GM12878 (cell line): ENCODE results near the gene PTPRQ. TPM values are rescaled to one million over a fixed set of nuclear protein-coding genes. Genes with fewer than 3 reads are reported as not detected.

ENCODE experiments used
- ATAC-seq: fragments of 200-7000 bp; cut with Tn5 transposase; 3 replicates; pipeline ENCODE4 v1.9.1; 2020; ENCODE audit warnings: mild to moderate bottlenecking, moderate library complexity
- BruUV-seq: library from RNA; stranded (reverse); fragments of 400-500 nt; replicated peaks from 2 replicates; lab custom pipeline; 2021; lab: Mats Ljungman, UMichigan
- CTCF ChIA-PET: fragments of 300-600 bp; sonication (Branson Sonifier 250); formaldehyde crosslinking; extraction: SDS; loops from one replicate; lab custom pipeline; 2021; ENCODE audit warnings: inconsistent platforms; lab: Yijun Ruan, JAX
- POLR2A ChIA-PET: fragments of 350-600 bp; formaldehyde crosslinking; extraction: SDS; loops from one replicate; lab custom pipeline; 2021; ENCODE audit warnings: inconsistent platforms; lab: Charles Lee
- RAD21 ChIA-PET: fragments of 300-600 bp; sonication (Branson Sonifier 250); formaldehyde crosslinking; loops from one replicate; lab custom pipeline; 2023; ENCODE audit warnings: antibody characterized with exemption; ENCODE audit not compliant: unreplicated experiment; lab: Charles Lee
- SMC1A ChIA-PET: fragments of 300-600 bp; sonication (Branson Sonifier 250); formaldehyde crosslinking; loops from one replicate; lab custom pipeline; 2023; ENCODE audit not compliant: unreplicated experiment, uncharacterized antibody; lab: Charles Lee
- DNase-seq: peaks from one replicate; pipeline ENCODE4 v3.0.0-alpha.2; 2011; ENCODE audit warnings: low read depth, low spot score
- FAIRE-seq: peaks from 3 replicates; lab custom pipeline; 2011; peaks lifted over from hg19 to GRCh38; lab: Jason Lieb, UNC
- H2AFZ ChIP-seq: 2 replicates; pipeline ENCODE4 v1.6.0; 2011; ENCODE audit warnings: low read depth, low read length, control low read depth; ENCODE audit not compliant: control insufficient read depth
- H3K27ac ChIP-seq: 2 replicates; pipeline ENCODE4 v1.5.1; 2011; ENCODE audit warnings: control low read depth; ENCODE audit not compliant: control insufficient read depth, insufficient read depth
- H3K27me3 ChIP-seq, 2 experiments: replicated peaks in 1 of 2; 2 replicates each; pipeline versions ENCODE4 v1.6.0 to v1.6.1; 2011; ENCODE audit warnings: low read length in 1 of 2; ENCODE audit not compliant: control insufficient read depth in 2 of 2, insufficient read depth in 2 of 2
- H3K36me3 ChIP-seq, 2 experiments: 2 replicates each; pipeline ENCODE4 v1.5.1; 2011; ENCODE audit warnings: low read length in 1 of 2; ENCODE audit not compliant: control insufficient read depth in 2 of 2, insufficient read depth in 2 of 2
- H3K4me1 ChIP-seq: 2 replicates; pipeline ENCODE4 v1.6.1; 2011; ENCODE audit warnings: mild to moderate bottlenecking, low read length, moderate library complexity, mixed read lengths; ENCODE audit not compliant: control insufficient read depth, insufficient read depth
- H3K4me2 ChIP-seq: 2 replicates; pipeline ENCODE4 v1.6.0; 2011; ENCODE audit warnings: control low read depth; ENCODE audit not compliant: control insufficient read depth, insufficient read depth
- H3K4me3 ChIP-seq: fragments of 200-600 bp; sonication (generic); 2 replicates; pipeline ENCODE4 v1.5.1; 2016
- H3K79me2 ChIP-seq: 2 replicates; pipeline ENCODE4 v1.6.0; 2011; ENCODE audit warnings: low read length; ENCODE audit not compliant: control insufficient read depth, insufficient read depth
- H3K9ac ChIP-seq: 2 replicates; pipeline ENCODE4 v1.8.0; 2011; ENCODE audit warnings: low read length, control low read depth, mixed read lengths; ENCODE audit not compliant: control insufficient read depth, insufficient read depth
- H3K9me3 ChIP-seq: replicated peaks from 3 replicates; pipeline ENCODE4 v1.5.1; 2011; ENCODE audit warnings: mild to moderate bottlenecking, low read length; ENCODE audit not compliant: control insufficient read depth, insufficient read depth
- H4K20me1 ChIP-seq: 2 replicates; pipeline ENCODE4 v1.6.0; 2011; ENCODE audit not compliant: control insufficient read depth, insufficient read depth
- CBX3 ChIP-seq: fragments of 200-600 bp; sonication (generic); IDR thresholded peaks from 2 replicates; pipeline ENCODE4 v1.6.1; 2016; ENCODE audit warnings: low read depth, borderline replicate concordance
- E2F8 ChIP-seq: fragments of 450-650 bp; IDR thresholded peaks from 2 replicates; pipeline ENCODE4 v1.6.1; 2018; ENCODE audit warnings: mild to moderate bottlenecking, low read depth, moderate library complexity; ENCODE audit not compliant: partially characterized antibody
- E4F1 ChIP-seq: fragments of 450-650 bp; IDR thresholded peaks from 2 replicates; pipeline ENCODE4 v1.6.1; 2018; ENCODE audit warnings: borderline replicate concordance, mild to moderate bottlenecking; ENCODE audit not compliant: partially characterized antibody
- EP300 ChIP-seq, 2 experiments: fragments of 150-350 bp in 1 of 2; IDR thresholded peaks; 2 replicates each; pipeline ENCODE4 v1.6.1; 2011 to 2012; ENCODE audit warnings: low read depth in 2 of 2, low read length in 2 of 2, borderline replicate concordance in 1 of 2, improper control_type of control experiment in 1 of 2, inconsistent platforms in 1 of 2; ENCODE audit not compliant: control insufficient read depth in 1 of 2
- EZH2 ChIP-seq: IDR thresholded peaks from 2 replicates; pipeline ENCODE4 v1.6.1; 2012; ENCODE audit warnings: low read depth, mild to moderate bottlenecking, control low read depth, inconsistent platforms, low read length, borderline replicate concordance; ENCODE audit not compliant: control insufficient read depth
- FOXK2 ChIP-seq: fragments of 450-650 bp; IDR thresholded peaks from 2 replicates; pipeline ENCODE4 v1.6.1; 2017; ENCODE audit warnings: mild to moderate bottlenecking, moderate library complexity
- IKZF1 ChIP-seq: fragments of 450-650 bp; conservative IDR thresholded peaks from 2 replicates; pipeline ENCODE4 v1.6.1; 2017; ENCODE audit warnings: antibody characterized with exemption, mild to moderate bottlenecking
- MLLT1 ChIP-seq: fragments of 450-650 bp; IDR thresholded peaks from 2 replicates; pipeline ENCODE4 v1.6.1; 2016; ENCODE audit warnings: mild to moderate bottlenecking
- NFIC ChIP-seq: IDR thresholded peaks from 2 replicates; pipeline ENCODE4 v1.6.1; 2012; ENCODE audit warnings: low read depth, mild to moderate bottlenecking, inconsistent platforms, low read length, moderate library complexity
- POU2F2 ChIP-seq: IDR thresholded peaks from 3 replicates; pipeline ENCODE4 v1.6.1; 2011; ENCODE audit warnings: low read depth, mild to moderate bottlenecking, low read length, borderline replicate concordance
- STAT1 ChIP-seq: fragments of 450-650 bp; conservative IDR thresholded peaks from 2 replicates; pipeline ENCODE4 v1.6.1; 2014; ENCODE audit warnings: antibody characterized with exemption, mild to moderate bottlenecking
- USF1 ChIP-seq: IDR thresholded peaks from 2 replicates; pipeline ENCODE4 v1.6.1; 2011; ENCODE audit warnings: borderline replicate concordance, low read depth, mild to moderate bottlenecking, moderate library complexity, mixed read lengths, low read length; ENCODE audit not compliant: insufficient read depth; ENCODE audit errors: extremely low read length
- WRNIP1 ChIP-seq: IDR thresholded peaks from 2 replicates; pipeline ENCODE4 v1.6.1; 2011; ENCODE audit warnings: low read depth, low read length, improper control_type of control experiment, borderline replicate concordance
- ZSCAN29 ChIP-seq: fragments of 450-650 bp; IDR thresholded peaks from 2 replicates; pipeline ENCODE4 v1.6.1; 2017; ENCODE audit warnings: mild to moderate bottlenecking, moderate library complexity
- ZZZ3 ChIP-seq: IDR thresholded peaks from 2 replicates; pipeline ENCODE4 v1.6.1; 2011; ENCODE audit warnings: low read depth; ENCODE audit not compliant: control insufficient read depth, insufficient read length
- WGBS: methylation state at CpG from one replicate; pipeline ENCODE4 v1.1.6; 2016; ENCODE audit warnings: low lambda C conversion rate; ENCODE audit not compliant: insufficient replicate concordance, insufficient coverage; ENCODE audit errors: missing lambda C conversion rate; 5-methylcytosine and 5-hydroxymethylcytosine counted together
- in situ Hi-C: fragments of 300-500 bp; cut with MboI; formaldehyde crosslinking; loops from 9 replicates; pipeline ENCODE4 v1.14.3; 2018; ENCODE audit warnings: mixed read lengths
- intact Hi-C: fragments of 100-400 bp; cut with micrococcal nuclease; formaldehyde crosslinking; loops from one replicate; pipeline ENCODE4 v1.14.2; 2022; ENCODE audit not compliant: unreplicated experiment
- polyA plus RNA-seq, 11 experiments: library from polyadenylated mRNA; depleted of rRNA in 4 of 11; unstranded in 6 of 11; stranded (reverse) in 5 of 11; fragments of >200 nt; fragmentation: Nextera tagmentation in 4 of 11; fragmentation: Illumina TruSeq in 1 of 11; extraction: Ambion mirVana in 4 of 11; extraction: Trizol in 1 of 11; gene quantifications; 1 replicate in 1 of 11; 2 replicates in 10 of 11; pipeline versions ENCODE4 v1.2.1 to v1.2.3, GENCODE V29; 2011 to 2016; ENCODE audit warnings: inconsistent platforms in 2 of 11, missing spikeins in 2 of 11, low read depth in 1 of 11
- total RNA-seq, 4 experiments: library from RNA; depleted of rRNA in 3 of 4; stranded (reverse); fragments of >200 nt in 3 of 4; fragmentation: Illumina TruSeq in 1 of 4; extraction: Trizol in 1 of 4; gene quantifications; 2 replicates each; pipeline versions ENCODE4 v1.2.1 to v1.2.3, GENCODE V29; 2013 to 2021

Gene PTPRQ
- total and polyA plus RNA-seq, 10 of the 15 experiments (the other 5 are each of a cell fraction or from before 2014, with no cell fraction given), result 0.01 TPM; not detected in 9

- no peak for TF ChIP-seq E2F8
- no peak for TF ChIP-seq USF1
- TF ChIP-seq MLLT1, result no peak
- TF ChIP-seq ZSCAN29, result no peak
- TF ChIP-seq STAT1, result no peak
Observed at GRCh38 chr12:80420075-80420474, 24.0 kb upstream of the PTPRQ start (continued).

GRCh38 chr12:80422550-80422949 lies 21.5 kb upstream of the PTPRQ start:
- POLR2A ChIA-PET, result no interaction called here
- DNase-seq (no peak), FAIRE-seq (no peak), ATAC-seq (no peak)
- Histone ChIP-seq H3K36me3 (no peaks in the 10 kb centered on the region), H3K4me1 (no peaks in the 10 kb centered on the region), H3K79me2 (no peaks in the 10 kb centered on the region), H3K4me2 (no peak overlapping the region), H3K27ac (no peak overlapping the region), H3K9ac (no peak overlapping the region), H4K20me1 (no peaks in the 10 kb centered on the region), H3K27me3 (no peaks in the 10 kb centered on the region), H2AFZ (no peak overlapping the region), H3K9me3 (no peaks in the 10 kb centered on the region), H3K4me3 (no peak overlapping the region)
- RAD21 ChIA-PET, result no interaction called here
- SMC1A ChIA-PET, result no interaction called here
- 0% methylated on average over 2 of the region's 2 CpGs for WGBS
- intact Hi-C loops (no loop called here), in situ Hi-C loops (no loop called here)
- BruUV-seq, result no TSS peak
- CTCF ChIA-PET, result interaction anchor here (1.1 kb wide), 1 partner anchor 8 kb away, joined by 3 read pairs; no protein-coding TSS in a partner anchor
- TF ChIP-seq FOXK2, result no peak
- no peak for TF ChIP-seq POU2F2
- TF ChIP-seq E4F1, result no peak
- no peak for TF ChIP-seq EZH2
- no peak for TF ChIP-seq ZZZ3
- no peak for TF ChIP-seq ZSCAN29
- no peak for TF ChIP-seq CBX3
- TF ChIP-seq WRNIP1, result no peak
- no peak for TF ChIP-seq IKZF1
- TF ChIP-seq EP300 (IDR thresholded peaks at IDR 0.05; ENCODE audit: borderline replicate concordance in 1 of 2, control insufficient read depth in 1 of 2, low read depth in 2 of 2, low read length in 2 of 2), result no peak
- TF ChIP-seq NFIC, result no peak
